Stimulated activated CD4-positive, alpha-beta T cell treated with anti-CD3 and anti-CD28 coated beads, TNF-alpha, amount 100 ng/mL, for 4 hours (primary cell): ENCODE measurements around the gene CDO1.
"Not testable (repeated sequence)": the region's sequence is repeated elsewhere in the genome, so short reads cannot be mapped to it uniquely, and the experiment has no call there.

Experiments
- DNase-seq, 3 experiments: peaks; one replicate each; pipeline ENCODE4 v3.0.0-alpha.2; 2020; ENCODE audit warnings: low read depth in 3 of 3

The CDO1 gene

DNA sequence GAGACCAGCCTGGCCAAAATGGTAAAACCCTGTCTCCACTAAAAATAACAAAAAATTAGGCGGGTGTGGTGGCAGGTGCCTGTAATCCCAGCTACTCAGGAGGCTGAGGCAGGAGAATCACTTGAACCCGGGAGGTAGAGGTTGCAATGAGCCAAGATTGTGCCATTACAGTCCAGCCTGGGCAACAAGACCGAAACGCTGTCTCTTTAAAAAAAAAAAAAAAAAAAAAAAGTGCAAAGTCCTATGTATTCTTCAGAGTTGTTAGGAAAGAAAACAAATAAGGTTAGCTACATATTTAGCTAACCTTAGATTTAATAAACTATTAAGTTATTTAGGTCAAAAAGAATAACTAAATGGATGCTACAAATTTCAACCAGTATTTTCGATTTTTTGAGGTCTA is 13.5 kb upstream of the CDO1 start:
- DNase-seq = no peak

- no peak for DNase-seq
Observed at GRCh38 chr5:115825948-115826347, 9.5 kb upstream of the CDO1 start.

- not testable (repeated sequence) for DNase-seq
Observed at GRCh38 chr5:115824983-115825382, 8.5 kb upstream of the CDO1 start.

GRCh38 chr5:115820846-115821245 is 4.4 kb upstream of the CDO1 start:
- no peak for DNase-seq

- no peak for DNase-seq
Observed at GRCh38 chr5:115818821-115819220, 2.4 kb upstream of the CDO1 start.

DNA sequence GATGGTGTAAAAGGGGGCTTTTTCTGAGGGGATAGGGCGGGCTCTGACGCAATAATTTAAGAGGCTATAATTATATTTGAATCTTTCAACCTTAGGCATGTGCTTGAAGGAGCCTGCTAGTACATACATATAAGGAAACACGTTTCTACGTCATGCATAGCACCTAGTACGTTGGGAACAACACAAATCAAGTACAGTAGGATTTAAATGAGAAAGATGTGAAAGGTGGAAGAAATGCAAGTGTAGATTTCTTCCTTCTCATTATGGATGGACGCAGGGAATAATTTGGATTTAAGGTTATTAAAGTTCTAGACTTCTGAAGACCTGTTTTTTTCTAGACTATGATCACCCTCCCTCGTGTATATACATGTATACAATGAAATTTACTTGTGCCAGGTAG is 927 bp upstream of the CDO1 start:
- DNase-seq = no peak

DNA sequence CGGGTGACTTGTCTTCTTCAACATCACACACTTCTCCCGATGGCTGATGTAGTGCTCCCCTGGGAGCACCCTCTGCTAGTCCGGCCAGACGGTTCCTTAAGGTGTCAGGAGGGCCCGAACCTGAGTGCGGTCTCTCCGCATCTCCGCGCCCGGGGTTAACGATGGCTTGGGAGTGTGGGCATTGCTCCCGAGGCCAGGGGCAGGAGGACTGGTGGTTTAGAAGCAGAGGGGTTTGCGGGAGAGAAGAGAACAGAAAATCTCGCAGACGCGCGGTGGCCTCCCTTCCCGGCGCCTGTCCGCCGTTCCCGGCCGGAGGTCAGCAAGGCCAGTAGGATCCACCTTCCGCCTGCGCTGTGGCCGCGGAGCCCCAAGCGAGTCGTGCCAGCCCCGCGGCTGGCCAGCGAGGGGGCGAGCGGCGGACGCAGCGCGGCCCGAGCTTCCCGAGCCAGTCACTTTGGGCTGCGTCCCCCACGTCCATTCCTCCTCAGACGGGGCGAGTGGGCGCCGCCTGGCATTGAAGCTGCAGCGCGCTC is 700 bp downstream of the CDO1 start:
- no peak for DNase-seq

GRCh38 chr5:115815006-115815692 is 1.3 kb downstream of the CDO1 start:
- DNase-seq = no peak

- DNase-seq = no peak
Observed at GRCh38 chr5:115813719-115814118, 2.7 kb downstream of the CDO1 start.

DNA sequence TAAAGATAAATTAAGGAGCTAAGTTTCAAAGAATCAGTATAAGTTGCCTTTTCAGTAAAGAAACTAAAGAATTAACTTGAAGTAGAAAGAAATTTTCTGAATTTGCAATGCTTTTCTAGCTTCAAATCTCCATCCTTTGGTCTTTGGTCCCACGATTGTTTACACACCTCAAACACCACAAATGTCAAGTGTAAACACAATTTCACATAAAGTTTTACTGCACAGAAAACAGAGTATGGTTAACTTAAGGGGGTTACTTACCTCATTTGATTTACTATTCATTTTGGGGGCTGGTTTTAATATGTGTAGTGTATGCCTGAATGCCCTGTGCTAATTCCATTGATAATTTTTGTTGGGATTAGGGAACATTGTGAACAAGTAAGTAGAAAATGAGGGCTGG is 4.1 kb downstream of the CDO1 start:
- DNase-seq = no peak

DNA sequence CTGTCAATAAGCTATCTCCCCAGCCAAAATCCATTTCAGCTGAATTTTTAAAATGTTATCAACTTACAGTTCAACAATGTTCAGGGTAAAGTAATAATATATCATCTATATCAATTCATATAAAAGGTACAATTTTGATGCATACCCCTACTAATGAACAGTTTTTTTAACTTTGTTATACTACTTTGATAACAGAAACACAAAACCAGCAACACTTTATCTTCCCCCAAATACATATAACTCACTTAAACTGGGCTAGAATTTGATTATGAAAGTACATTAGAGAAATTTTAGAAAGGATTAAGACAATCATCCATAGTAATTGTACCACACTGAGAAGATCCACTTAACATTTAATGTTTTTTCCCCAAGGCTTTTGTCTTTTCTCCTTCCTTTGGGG is 5.1 kb downstream of the CDO1 start:
- no peak for DNase-seq

GRCh38 chr5:115810761-115811160 is 5.7 kb downstream of the CDO1 start:
- no peak for DNase-seq

- no peak for DNase-seq
Observed at GRCh38 chr5:115809946-115810345, 6.5 kb downstream of the CDO1 start.

DNA sequence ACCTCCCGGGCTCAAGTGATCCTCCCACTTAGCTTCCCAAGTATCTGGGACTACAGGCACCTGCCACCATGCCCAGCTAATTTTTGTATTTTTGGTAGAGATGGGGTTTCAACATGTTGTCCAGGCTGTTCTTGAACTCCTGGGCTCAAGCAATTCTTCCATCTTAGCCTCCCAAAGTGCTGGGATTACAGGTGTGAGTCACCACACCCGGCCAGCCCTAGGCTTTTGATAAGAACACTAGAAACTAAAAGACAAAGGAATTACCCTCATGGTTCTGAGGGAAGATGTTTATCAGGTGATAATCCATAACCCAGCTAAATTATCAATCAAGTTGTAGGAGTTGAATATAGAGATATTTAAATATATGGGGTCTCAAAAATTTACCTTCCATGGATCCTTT is 8.4 kb downstream of the CDO1 start:
- not testable (repeated sequence) for DNase-seq

GRCh38 chr5:115807654-115808052 is 8.8 kb downstream of the CDO1 start:
- DNase-seq = no peak

DNA sequence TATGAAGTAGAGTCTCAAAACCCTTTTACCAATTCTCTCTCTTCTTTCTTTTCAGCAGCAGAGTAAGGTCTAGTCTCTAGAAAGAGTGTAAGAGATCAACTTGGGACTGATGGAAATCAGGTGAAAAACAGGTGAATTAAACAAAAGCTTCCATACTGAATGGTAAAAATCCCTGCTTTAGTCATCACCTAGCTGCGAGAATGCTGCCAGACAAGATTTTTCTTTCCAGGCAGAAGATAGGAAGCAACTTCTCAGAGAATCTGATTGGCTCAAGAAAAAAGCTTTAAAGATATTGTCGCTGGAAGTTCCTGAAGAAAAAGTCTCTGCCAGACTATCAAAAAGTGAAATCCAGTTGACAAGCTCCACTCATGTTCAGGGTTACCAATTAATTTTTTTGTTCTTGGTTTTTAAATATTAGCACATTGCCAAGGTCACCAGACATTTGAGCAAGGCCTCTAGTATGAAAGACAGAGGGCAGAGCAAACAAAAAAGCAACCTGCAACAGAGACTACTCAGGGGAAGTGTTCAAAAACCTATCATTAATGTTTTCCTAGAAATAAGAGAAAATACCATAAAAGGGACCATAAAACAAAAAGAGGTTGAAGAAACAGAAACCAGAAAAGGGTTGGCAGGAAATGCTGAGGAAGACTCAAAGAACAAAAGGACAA is 9.3 kb downstream of the CDO1 start:
- no peak for DNase-seq

DNA sequence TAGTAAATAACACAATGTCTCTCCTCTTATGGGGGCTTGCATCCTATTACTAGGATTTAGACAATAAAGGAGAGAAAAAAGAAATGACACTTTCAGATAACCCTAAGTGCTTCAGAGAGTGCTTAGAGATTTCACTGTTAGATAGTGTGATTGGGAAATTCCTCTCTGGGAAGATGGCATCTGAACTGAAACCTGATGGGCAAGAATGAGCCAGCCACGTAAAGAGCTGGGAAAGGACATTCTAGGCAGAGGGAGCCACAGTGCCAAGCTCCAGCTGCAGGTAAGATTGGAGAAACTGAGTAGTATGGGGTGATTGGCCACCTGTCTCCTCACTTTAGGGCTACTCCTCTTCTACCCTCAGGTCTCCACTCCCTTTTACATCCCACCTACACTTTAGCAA is 14.5 kb downstream of the CDO1 start:
- DNase-seq = no peak

DNA sequence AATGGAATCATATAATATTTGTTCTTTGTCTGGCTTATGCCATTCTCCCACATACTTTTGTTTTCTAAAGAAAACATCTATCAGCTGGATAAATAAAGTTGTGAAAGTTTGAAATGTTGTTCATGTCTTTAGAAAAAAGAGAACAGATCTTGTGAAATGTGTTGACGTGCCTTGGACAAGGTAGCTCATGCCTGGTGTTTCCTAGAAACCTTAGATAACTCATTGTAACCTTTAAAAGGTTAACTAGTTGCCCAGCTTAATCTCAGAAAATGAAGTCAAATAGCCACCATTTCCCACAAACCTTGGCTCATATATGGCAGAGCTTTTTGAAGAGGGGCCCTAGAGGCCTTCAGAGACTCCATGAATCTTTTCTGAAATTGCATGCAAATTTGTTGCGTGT is 15.3 kb downstream of the CDO1 start:
- no peak for DNase-seq

DNA sequence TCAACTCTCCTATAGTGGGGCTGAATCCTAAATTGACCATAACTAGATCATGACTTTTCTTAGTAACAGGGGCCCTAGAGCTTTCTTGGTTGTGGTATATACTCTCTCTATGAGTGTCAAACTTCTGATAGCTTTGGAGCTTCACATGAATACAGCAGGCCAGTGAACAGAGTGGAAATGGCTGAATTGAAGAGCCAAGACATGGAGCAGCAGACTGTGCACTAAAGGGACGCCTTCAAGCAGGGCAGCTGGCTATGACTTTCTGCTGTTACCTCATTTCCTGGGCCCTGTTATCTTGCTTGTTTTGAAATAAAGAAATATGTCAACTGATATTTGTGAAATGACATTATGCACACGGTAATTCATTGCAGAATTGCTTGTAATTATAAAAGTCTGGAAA is 16.4 kb downstream of the CDO1 start:
- no peak for DNase-seq

DNA sequence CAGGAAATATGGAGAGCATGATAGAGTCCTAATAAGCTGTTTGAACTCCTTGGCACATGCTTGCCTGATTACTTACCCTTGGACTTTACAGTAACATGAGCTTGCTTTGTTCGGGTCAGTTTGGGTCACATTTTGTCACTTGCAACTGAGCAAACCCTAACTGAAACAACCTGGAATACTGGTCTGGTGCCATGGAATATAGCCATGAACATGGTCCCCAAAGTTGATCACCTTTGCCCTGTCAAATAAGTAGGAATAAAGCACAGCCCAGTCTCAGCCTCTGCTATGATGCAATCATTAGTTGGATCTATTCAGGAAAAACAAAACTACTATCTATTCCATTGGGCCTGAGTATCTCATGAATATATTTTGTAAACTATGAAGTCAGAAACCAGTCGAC is 18.2 kb downstream of the CDO1 start:
- no peak for DNase-seq

DNA sequence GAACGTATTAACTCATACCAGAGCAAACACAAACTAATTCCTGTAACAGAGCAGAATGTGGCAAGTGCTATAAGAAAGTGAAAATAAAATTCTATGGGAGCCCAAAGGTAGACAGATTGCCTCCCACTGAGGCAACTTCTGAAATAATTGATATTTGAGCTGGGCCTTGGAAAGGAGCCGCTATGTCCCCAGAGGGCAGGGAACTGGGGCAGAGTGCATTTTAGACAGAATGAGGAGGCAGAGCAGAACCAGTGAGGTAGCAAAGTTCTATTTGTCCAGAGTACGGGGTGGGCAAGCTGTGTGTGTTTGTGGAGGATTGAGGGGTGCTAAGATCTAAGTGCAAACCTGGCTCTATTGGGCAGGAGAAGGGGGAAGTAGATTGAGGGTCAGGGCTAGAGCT is 19.8 kb downstream of the CDO1 start:
- no peak for DNase-seq

- DNase-seq = no peak
Observed at GRCh38 chr5:115795700-115796099, 20.8 kb downstream of the CDO1 start.

GRCh38 chr5:115788440-115788839 is 28.0 kb downstream of the CDO1 start:
- DNase-seq = no peak

- DNase-seq = no peak
Observed at GRCh38 chr5:115787426-115787825, 29.0 kb downstream of the CDO1 start.
